Natural killer cell (primary cell): Measurements from ENCODE around the gene PARVB. TPM values are rescaled to one million over a fixed set of nuclear protein-coding genes. Genes with fewer than 3 reads are reported as not detected.
A peak's percentile ranks its signal among the peaks of the same experiment; 100 is the strongest.

Experiments
- ATAC-seq, 3 donors: fragments of 150-1000 bp in 2 of 3; fragments of 200-7000 bp in 1 of 3; cut with Tn5 transposase; 1 replicate in 1 of 3; 2 replicates in 2 of 3; pipeline ENCODE4 v1.10.0; 2021; ENCODE audit warnings: mild to moderate bottlenecking in 2 of 3, moderate library complexity in 2 of 3
- DNase-seq, 2 donors: peaks; one replicate each; pipeline versions ENCODE4 v3.0.0 to v3.0.0-alpha.2; 2013 to 2021; ENCODE audit warnings: mixed read lengths in 1 of 2
- H3K27ac ChIP-seq: one replicate; pipeline ENCODE4 v1.5.1; 2013; ENCODE audit warnings: mild to moderate bottlenecking, low read length
- H3K27me3 ChIP-seq: one replicate; pipeline ENCODE4 v1.6.1; 2013; ENCODE audit warnings: low read length; ENCODE audit not compliant: control insufficient read depth, insufficient read depth
- H3K36me3 ChIP-seq: one replicate; pipeline ENCODE4 v1.6.1; 2013; ENCODE audit warnings: low read length; ENCODE audit not compliant: control insufficient read depth, insufficient read depth
- H3K4me1 ChIP-seq: one replicate; pipeline ENCODE4 v1.6.1; 2013; ENCODE audit warnings: low read length; ENCODE audit not compliant: control insufficient read depth, insufficient read depth
- H3K4me3 ChIP-seq: one replicate; pipeline ENCODE4 v1.5.1; 2013; ENCODE audit warnings: low read length
- H3K9me3 ChIP-seq: one replicate; pipeline ENCODE4 v1.6.1; 2013; ENCODE audit warnings: low read length; ENCODE audit not compliant: control insufficient read depth, insufficient read depth
- H3K27ac Mint-ChIP-seq, 2 donors: one replicate each; pipeline ENCODE4 v1.8.0; 2022; ENCODE audit warnings: mild to moderate bottlenecking in 2 of 2, mixed read lengths in 2 of 2, moderate library complexity in 1 of 2
- H3K27me3 Mint-ChIP-seq, 2 donors: one replicate each; pipeline ENCODE4 v1.8.0; 2022; ENCODE audit warnings: low read depth in 2 of 2, mixed read lengths in 2 of 2
- H3K36me3 Mint-ChIP-seq: one replicate; pipeline ENCODE4 v1.8.0; 2022; ENCODE audit warnings: mixed read lengths
- H3K4me1 Mint-ChIP-seq, 2 donors: one replicate each; pipeline ENCODE4 v1.8.0; 2022; ENCODE audit warnings: mixed read lengths in 2 of 2
- H3K4me3 Mint-ChIP-seq: one replicate; pipeline ENCODE4 v1.8.0; 2022; ENCODE audit warnings: mild to moderate bottlenecking, moderate library complexity, mixed read lengths
- H3K9me3 Mint-ChIP-seq, 2 donors: one replicate each; pipeline ENCODE4 v1.8.0; 2022; ENCODE audit warnings: mixed read lengths in 2 of 2
- CTCF ChIP-seq: fragments of 200-600 bp; IDR thresholded peaks from one replicate; pipeline ENCODE4 v1.8.0; 2022; ENCODE audit warnings: antibody characterized with exemption
- WGBS: methylation state at CpG from one replicate; pipeline ENCODE4 v1.1.7; 2013; ENCODE audit warnings: missing lambda C conversion rate; ENCODE audit not compliant: insufficient coverage; 5-methylcytosine and 5-hydroxymethylcytosine counted together
- intact Hi-C: fragments of 100-400 bp; cut with micrococcal nuclease; formaldehyde crosslinking; loops from one replicate; pipeline ENCODE4 v1.14.2; 2022
- total RNA-seq, 4 donors: library from RNA; stranded (reverse); fragments of 120-200 nt in 1 of 4; gene quantifications; one replicate each; pipeline versions ENCODE4 v1.2.3 to v1.2.4, GENCODE V29; 2013 to 2022

PARVB gene
- total RNA-seq, 3 donors from 2014 or later (not counting 1 experiment from before 2014, with no cell fraction given): 2.9 to 12.5 (median 8.1) TPM

GRCh38 chr22:44181033-44181911 lies 157.2 kb downstream of the PARVB start:
- peak; percentile 68 to 75 (median 73) for ATAC-seq
- peak overlapping the region; percentile 90 for H3K4me3 Mint-ChIP-seq

GRCh38 chr22:44181912-44182587 lies 157.9 kb downstream of the PARVB start:
- no peaks in the 10 kb centered on the region for H3K9me3 ChIP-seq
- peak in 1 of 2 donors; percentile 43 for DNase-seq
- H3K27ac Mint-ChIP-seq: peak overlapping the region; percentile 91
- H3K4me1 ChIP-seq: peaks cover 35% of the 10 kb centered on the region
- peak overlapping the region; percentile 71 for H3K27ac ChIP-seq
- H3K27me3 Mint-ChIP-seq: no peaks in the 10 kb centered on the region
- intact Hi-C loops: loop anchor here (5.0 kb wide), 1 partner anchor 370 kb away; the partner anchor contains the start of gene EFCAB6
- H3K4me1 Mint-ChIP-seq: peaks cover 28 to 43% of the 10 kb centered on the region in 2 donors
- 2% methylated on average over 17 of the region's 17 CpGs for WGBS
- peak overlapping the region; percentile 90 for H3K4me3 Mint-ChIP-seq
- no peaks in the 10 kb centered on the region for H3K9me3 Mint-ChIP-seq
- TF ChIP-seq CTCF: no peak
- peak overlapping the region; percentile 80 for H3K4me3 ChIP-seq
- peaks cover 12% of the 10 kb centered on the region for H3K36me3 ChIP-seq
- H3K27me3 ChIP-seq: no peaks in the 10 kb centered on the region
- ATAC-seq: peak; percentile 17 to 45 (median 19)
- H3K36me3 Mint-ChIP-seq: no peaks in the 10 kb centered on the region

More at GRCh38 chr22:44181033-44181911, 157.2 kb downstream of the PARVB start:
- peak overlapping the region; percentile 71 for H3K27ac ChIP-seq
- Mint-ChIP-seq H3K36me3 (no peaks in the 10 kb centered on the region), H3K27me3 (no peaks in the 10 kb centered on the region), H3K4me1 (peaks cover 28 to 41% of the 10 kb centered on the region in 2 donors), H3K27ac (peak overlapping the region; percentile 91), H3K9me3 (no peaks in the 10 kb centered on the region)
- H3K27me3 ChIP-seq: no peaks in the 10 kb centered on the region
- H3K36me3 ChIP-seq: peaks cover 10% of the 10 kb centered on the region
- H3K4me1 ChIP-seq: peaks cover 35% of the 10 kb centered on the region
- peak overlapping the region; percentile 80 for H3K4me3 ChIP-seq
- peak; percentile 62 to 77 for DNase-seq
- intact Hi-C loops: loop anchor here (5.0 kb wide), 1 partner anchor 369 kb away; the partner anchor contains the start of gene EFCAB6
- WGBS: under 1% methylated on average over 40 of the region's 40 CpGs
- no peaks in the 10 kb centered on the region for H3K9me3 ChIP-seq
- no peak for TF ChIP-seq CTCF

- Histone ChIP-seq H3K4me1 (peaks cover 35% of the 10 kb centered on the region), H3K4me3 (peak overlapping the region; percentile 80), H3K27ac (peak overlapping the region; percentile 71), H3K36me3 (peaks cover 12% of the 10 kb centered on the region), H3K27me3 (no peaks in the 10 kb centered on the region), H3K9me3 (no peaks in the 10 kb centered on the region)
- no peaks in the 10 kb centered on the region for H3K36me3 Mint-ChIP-seq
- ATAC-seq: peak; percentile 39 to 68 (median 46)
- intact Hi-C loops: loop anchor here (5.0 kb wide), 1 partner anchor 370 kb away; the partner anchor contains the start of gene EFCAB6
- peak overlapping the region; percentile 91 for H3K27ac Mint-ChIP-seq
- H3K4me3 Mint-ChIP-seq: peak overlapping the region; percentile 90
- peak; percentile 41 to 58 for DNase-seq
- H3K27me3 Mint-ChIP-seq: no peaks in the 10 kb centered on the region
- H3K4me1 Mint-ChIP-seq: peaks cover 32 to 48% of the 10 kb centered on the region in 2 donors
- no peaks in the 10 kb centered on the region for H3K9me3 Mint-ChIP-seq
- WGBS: 39% methylated on average over 13 of the region's 17 CpGs
- TF ChIP-seq CTCF: no peak
These were observed 158.6 kb downstream of the PARVB start for GRCh38 chr22:44182588-44183286.
